ENCODE measurements around the gene CHDH.

CHDH gene

DNA sequence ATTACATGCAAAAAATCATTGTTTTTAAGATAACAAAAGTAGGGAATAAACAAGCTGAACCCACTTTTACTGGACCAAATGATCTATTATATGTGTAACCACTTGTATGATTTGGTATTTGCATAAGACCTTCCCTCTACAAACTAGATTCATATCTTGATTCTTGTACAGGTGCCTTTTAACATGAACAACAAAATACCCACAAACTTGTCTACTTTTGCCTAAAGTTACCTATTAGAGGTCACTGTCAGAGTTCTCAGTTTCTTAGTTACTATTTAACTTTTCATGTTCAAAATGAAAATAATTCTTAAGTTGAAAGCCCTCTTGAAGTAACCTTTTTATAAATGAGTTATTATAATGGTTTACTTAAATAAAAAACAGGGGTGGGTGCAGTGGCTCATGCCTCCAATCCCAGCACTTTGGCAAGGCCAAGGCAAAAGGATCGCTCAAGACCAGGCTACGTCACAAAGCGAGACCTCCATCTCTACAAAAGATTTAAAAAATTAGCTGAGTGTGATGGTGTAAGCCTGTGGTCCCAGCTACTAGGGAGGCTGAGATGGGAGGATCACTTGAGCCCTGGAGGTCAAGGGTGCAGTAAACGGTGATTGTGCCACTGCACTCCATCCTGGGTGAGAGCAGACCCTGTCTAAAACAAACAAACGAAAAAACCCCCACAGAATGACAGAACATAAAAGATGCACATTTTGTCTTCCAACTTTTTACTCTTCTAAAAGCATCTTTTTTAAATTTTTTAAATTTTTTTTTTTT lies 19.7 kb upstream of the CHDH start:
- H3K4me3 ChIP-seq (ENCODE audit: low read depth, low read length) = no peak overlapping the region
- TF ChIP-seq CTCF (IDR thresholded peaks at IDR 0.05; ENCODE audit: insufficient read depth, low read depth, low read length, missing control alignments) = no peak
- DNase-seq (ENCODE audit: low read depth) = no peak

GRCh38 chr3:53863145-53863544 lies 16.9 kb upstream of the CHDH start:
- H3K4me3 ChIP-seq (ENCODE audit: low read depth, low read length) = no peak overlapping the region
- no peak for DNase-seq (ENCODE audit: low read depth)
- no peak for TF ChIP-seq CTCF (IDR thresholded peaks at IDR 0.05; ENCODE audit: insufficient read depth, low read depth, low read length, missing control alignments)

DNA sequence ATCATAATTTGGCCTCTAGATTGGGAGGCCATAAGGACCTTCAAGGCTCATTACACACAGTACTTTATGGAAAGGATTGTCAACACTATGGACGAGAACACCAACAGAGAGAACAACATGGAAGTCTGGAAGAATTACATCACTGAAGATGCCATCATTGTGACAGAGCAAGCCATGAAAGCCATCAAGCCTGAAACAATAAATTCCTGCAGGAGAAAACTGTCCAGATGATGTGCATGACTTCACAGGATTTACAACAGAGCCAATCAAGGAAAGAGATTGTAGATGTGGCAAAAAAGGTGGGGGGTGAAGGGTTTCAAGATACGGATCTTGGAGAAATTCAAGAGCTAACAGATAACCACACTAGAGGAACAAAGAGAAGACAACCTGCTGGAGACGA lies 16.0 kb upstream of the CHDH start:
- no peak for DNase-seq (ENCODE audit: low read depth)
- H3K4me3 ChIP-seq (ENCODE audit: low read depth, low read length) = no peak overlapping the region
- no peak for TF ChIP-seq CTCF (IDR thresholded peaks at IDR 0.05; ENCODE audit: insufficient read depth, low read depth, low read length, missing control alignments)

DNA sequence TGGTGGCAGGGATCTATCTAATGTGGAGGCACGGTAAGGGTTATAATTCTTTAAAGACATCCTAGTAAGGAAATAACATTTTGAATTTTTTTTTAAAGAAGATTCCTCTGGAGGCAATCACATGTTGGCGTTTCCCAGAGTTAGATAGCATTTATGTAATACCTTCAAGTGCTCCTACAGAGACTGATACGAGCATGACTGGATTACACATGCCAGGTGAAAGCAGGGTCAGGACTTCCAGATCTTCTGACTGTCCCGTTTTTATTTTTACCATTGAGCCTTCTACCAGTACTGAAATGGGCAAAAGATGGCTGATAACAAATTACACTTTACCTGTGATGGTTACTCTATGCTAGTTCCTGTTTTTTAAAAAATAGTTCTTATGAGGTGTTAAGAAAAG lies 14.0 kb upstream of the CHDH start:
- TF ChIP-seq CTCF (IDR thresholded peaks at IDR 0.05; ENCODE audit: insufficient read depth, low read depth, low read length, missing control alignments) = no peak
- DNase-seq (ENCODE audit: low read depth) = no peak
- H3K4me3 ChIP-seq (ENCODE audit: low read depth, low read length) = no peak overlapping the region

GRCh38 chr3:53859178-53859577 lies 13.0 kb upstream of the CHDH start:
- TF ChIP-seq CTCF (IDR thresholded peaks at IDR 0.05; ENCODE audit: insufficient read depth, low read depth, low read length, missing control alignments) = no peak
- DNase-seq (ENCODE audit: low read depth) = no peak
- no peak overlapping the region for H3K4me3 ChIP-seq (ENCODE audit: low read depth, low read length)

- no peak for TF ChIP-seq CTCF (IDR thresholded peaks at IDR 0.05; ENCODE audit: insufficient read depth, low read depth, low read length, missing control alignments)
- H3K4me3 ChIP-seq (ENCODE audit: low read depth, low read length) = no peak overlapping the region
- no peak for DNase-seq (ENCODE audit: low read depth)
These were observed 12.0 kb upstream of the CHDH start for GRCh38 chr3:53858096-53858741.

Data from GM12865 (cell line).